Kidney (tissue), 14 donors: Measurements from ENCODE around the gene PICALM. TPM values are rescaled to one million over a fixed set of nuclear protein-coding genes. Genes with fewer than 3 reads are reported as not detected.
A peak's percentile ranks its signal among the peaks of the same experiment; 100 is the strongest.

ENCODE experiments used
- DNase-seq, 5 donors: peaks; one replicate each; pipeline ENCODE4 v3.0.0-alpha.2; 2013 to 2020
- FAIRE-seq: peaks from 2 replicates; lab custom pipeline; 2012; peaks lifted over from hg19 to GRCh38; lab: Jason Lieb, UNC
- H3K27ac ChIP-seq, 2 donors: one replicate each; pipeline ENCODE4 v1.7.0; 2013; ENCODE audit warnings: low read depth in 2 of 2, low read length in 2 of 2, inconsistent platforms in 1 of 2
- H3K27me3 ChIP-seq: one replicate; pipeline ENCODE4 v1.7.1; 2013; ENCODE audit warnings: low read length, inconsistent platforms; ENCODE audit not compliant: control insufficient read depth, insufficient read depth
- H3K36me3 ChIP-seq, 3 donors: one replicate each; pipeline versions ENCODE4 v1.7.0 to v1.7.1; 2013; ENCODE audit warnings: low read length in 3 of 3, control low read depth in 1 of 3, inconsistent platforms in 1 of 3; ENCODE audit not compliant: insufficient read depth in 3 of 3, control insufficient read depth in 2 of 3
- H3K4me1 ChIP-seq, 3 donors: one replicate each; pipeline versions ENCODE4 v1.7.0 to v1.7.1; 2013; ENCODE audit warnings: low read length in 3 of 3, inconsistent platforms in 1 of 3, low read depth in 1 of 3; ENCODE audit not compliant: control insufficient read depth in 2 of 3, insufficient read depth in 2 of 3
- H3K4me3 ChIP-seq, 3 donors: one replicate each; pipeline versions ENCODE4 v1.7.0 to v1.8.1; 2013; ENCODE audit warnings: low read length in 3 of 3, control low read depth in 1 of 3, inconsistent platforms in 1 of 3
- H3K9ac ChIP-seq, 3 donors: one replicate each; pipeline versions ENCODE4 v1.7.0 to v1.7.1; 2013; ENCODE audit warnings: low read length in 3 of 3, control low read depth in 1 of 3, inconsistent platforms in 1 of 3
- H3K9me3 ChIP-seq, 3 donors: one replicate each; pipeline versions ENCODE4 v1.7.0 to v1.7.1; 2013; ENCODE audit warnings: low read length in 3 of 3, control low read depth in 1 of 3, inconsistent platforms in 1 of 3; ENCODE audit not compliant: control insufficient read depth in 2 of 3, insufficient read depth in 1 of 3
- intact Hi-C: fragments of 100-400 bp; cut with DNase I; formaldehyde crosslinking; loops from one replicate; pipeline ENCODE4 v1.11.1; 2022
- polyA plus RNA-seq: library from polyadenylated mRNA; stranded (reverse); fragments of 350-450 nt; fragmentation: Illumina TruSeq; extraction: RNeasy Lipid Tissue Mini Kit (QIAGEN cat#74804); gene quantifications from one replicate; pipeline ENCODE4 v1.2.3, GENCODE V29; 2014; ENCODE audit warnings: low read depth, low replicate concordance; ENCODE audit not compliant: insufficient read depth
- total RNA-seq: library from RNA; stranded (reverse); fragmentation: NEBNext Ultra II Directional; extraction: Animal tissue kit (Norgen Biotek cat#: 25700); gene quantifications from one replicate; pipeline ENCODE4 v1.2.1, GENCODE V29; 2021
- TF ChIP-seq, protein P1 (sequence below): IDR thresholded peaks from 3 replicates; pipeline ENCODE4 v1.5.1; 2012; ENCODE audit warnings: mild to moderate bottlenecking, moderate library complexity, borderline replicate concordance; ENCODE audit not compliant: insufficient read depth; ENCODE audit errors: extremely low read depth
- donor health status: control.
- donor health status: control.
- donor health status: control.
- donor health status: control.
- donor health status: control.
- donor health status: DM: yes; HTN: yes; CAD: no.
- donor health status: Normal renal cell carcinoma (clear cell type).

Gene PICALM
- total and polyA plus RNA-seq, 2 donors from 2014 or later: 118 to 244 TPM

DNA sequence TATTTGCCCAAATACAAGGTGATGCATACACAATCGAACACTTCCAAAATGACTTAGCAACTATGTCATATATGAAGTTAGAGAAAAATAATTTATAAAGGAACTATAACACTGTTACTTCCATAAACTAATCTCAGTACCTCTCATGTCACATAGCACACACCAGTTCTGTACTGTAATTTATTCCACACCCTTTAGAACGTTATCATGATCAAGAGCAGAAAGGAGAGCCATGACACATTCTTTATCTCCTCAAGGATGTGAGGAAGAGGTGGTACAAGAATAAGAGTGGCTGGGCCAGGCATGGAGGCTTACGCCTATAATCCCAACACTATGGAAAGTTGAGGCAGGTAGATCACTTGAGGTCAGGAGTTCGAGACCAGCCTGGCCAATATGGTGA is 31.1 kb downstream of the PICALM start:
- Histone ChIP-seq H3K9ac (no peak overlapping the region), H3K27ac (no peak overlapping the region), H3K36me3 (no peaks in the 10 kb centered on the region), H3K4me1 (peaks cover 0 to 32% (median 10%) of the 10 kb centered on the region in 3 donors), H3K9me3 (no peaks in the 10 kb centered on the region), H3K4me3 (no peak overlapping the region), H3K27me3 (no peaks in the 10 kb centered on the region)
- DNase-seq (no peak), FAIRE-seq (no peak)
- intact Hi-C loops: loop anchor here (10.0 kb wide), 1 partner anchor 167 kb away; no protein-coding TSS in a partner anchor
- TF ChIP-seq, protein P1, sequence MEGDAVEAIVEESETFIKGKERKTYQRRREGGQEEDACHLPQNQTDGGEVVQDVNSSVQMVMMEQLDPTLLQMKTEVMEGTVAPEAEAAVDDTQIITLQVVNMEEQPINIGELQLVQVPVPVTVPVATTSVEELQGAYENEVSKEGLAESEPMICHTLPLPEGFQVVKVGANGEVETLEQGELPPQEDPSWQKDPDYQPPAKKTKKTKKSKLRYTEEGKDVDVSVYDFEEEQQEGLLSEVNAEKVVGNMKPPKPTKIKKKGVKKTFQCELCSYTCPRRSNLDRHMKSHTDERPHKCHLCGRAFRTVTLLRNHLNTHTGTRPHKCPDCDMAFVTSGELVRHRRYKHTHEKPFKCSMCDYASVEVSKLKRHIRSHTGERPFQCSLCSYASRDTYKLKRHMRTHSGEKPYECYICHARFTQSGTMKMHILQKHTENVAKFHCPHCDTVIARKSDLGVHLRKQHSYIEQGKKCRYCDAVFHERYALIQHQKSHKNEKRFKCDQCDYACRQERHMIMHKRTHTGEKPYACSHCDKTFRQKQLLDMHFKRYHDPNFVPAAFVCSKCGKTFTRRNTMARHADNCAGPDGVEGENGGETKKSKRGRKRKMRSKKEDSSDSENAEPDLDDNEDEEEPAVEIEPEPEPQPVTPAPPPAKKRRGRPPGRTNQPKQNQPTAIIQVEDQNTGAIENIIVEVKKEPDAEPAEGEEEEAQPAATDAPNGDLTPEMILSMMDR: no peak

DNA sequence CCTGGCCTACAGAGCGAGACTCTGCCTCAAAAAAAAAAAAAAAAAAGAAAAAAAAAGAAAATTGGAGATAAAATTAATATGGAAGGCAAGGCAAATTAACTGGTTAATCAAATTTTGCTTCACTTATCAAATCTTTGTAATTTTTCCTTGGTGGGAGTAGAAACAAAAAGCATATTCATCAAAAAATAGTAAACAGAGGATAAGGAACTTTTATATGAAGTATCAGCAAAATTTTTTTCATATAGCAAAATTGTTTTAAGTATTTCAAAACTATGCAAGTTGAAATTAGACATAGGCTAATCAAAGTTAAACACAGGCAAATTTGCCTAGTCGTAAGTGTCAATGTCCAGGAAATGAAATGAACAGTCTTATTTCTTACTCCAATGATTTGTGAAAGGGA is 33.0 kb downstream of the PICALM start:
- FAIRE-seq: no peak

DNA sequence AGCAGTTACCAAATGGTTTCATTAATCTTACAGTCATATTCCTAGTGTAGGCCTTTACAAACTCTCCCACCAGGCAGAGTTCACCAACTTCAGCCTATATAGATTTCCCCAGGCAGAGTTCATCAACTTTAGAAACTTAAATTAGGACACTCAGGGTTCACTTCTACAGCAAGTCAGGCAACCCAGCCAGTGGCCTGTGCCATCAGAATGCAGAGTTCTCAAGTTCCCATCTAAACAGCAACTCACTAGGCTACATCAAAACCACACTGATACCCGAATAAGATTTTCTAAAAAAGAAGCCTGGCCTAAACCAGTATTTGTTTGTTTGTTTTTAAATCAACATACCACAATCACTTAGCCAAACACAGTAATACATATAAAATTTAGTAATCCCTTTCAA is 33.7 kb downstream of the PICALM start:
- TF ChIP-seq, protein P1: no peak
- Histone ChIP-seq H3K27ac (no peak overlapping the region), H3K9ac (no peak overlapping the region), H3K27me3 (no peaks in the 10 kb centered on the region), H3K4me3 (no peak overlapping the region), H3K36me3 (peaks cover 3 to 4% (median 4%) of the 10 kb centered on the region in 3 donors), H3K9me3 (no peaks in the 10 kb centered on the region), H3K4me1 (peaks cover 0 to 28% (median 6%) of the 10 kb centered on the region in 3 donors)
- FAIRE-seq (no peak), DNase-seq (peak in 3 of 5 donors; percentile 30 to 62 (median 43))
- intact Hi-C loops: loop anchor here (10.0 kb wide), 1 partner anchor 170 kb away; no protein-coding TSS in a partner anchor

More for the DNA sequence above, 33.0 kb downstream of the PICALM start:
- H3K36me3 ChIP-seq: peaks cover 0 to 4% (median under 1%) of the 10 kb centered on the region in 3 donors
- intact Hi-C loops: loop anchor here (10.0 kb wide), 1 partner anchor 169 kb away; no protein-coding TSS in a partner anchor
- no peak for DNase-seq
- H3K4me3 ChIP-seq: no peak overlapping the region
- H3K9me3 ChIP-seq: no peaks in the 10 kb centered on the region
- H3K27me3 ChIP-seq: no peaks in the 10 kb centered on the region
- TF ChIP-seq, protein P1: no peak
- H3K9ac ChIP-seq: no peak overlapping the region
- peaks cover 0 to 28% (median 10%) of the 10 kb centered on the region in 3 donors for H3K4me1 ChIP-seq
- H3K27ac ChIP-seq: no peak overlapping the region
